Measurements from ENCODE around the gene THUMPD1. TPM values are rescaled to one million over a fixed set of nuclear protein-coding genes. Genes with fewer than 3 reads are reported as not detected.
"Not testable (repeated sequence)": the region's sequence is repeated elsewhere in the genome, so short reads cannot be mapped to it uniquely, and the experiment has no call there.

THUMPD1 gene
- total and polyA plus RNA-seq, 2 of the 8 experiments (the other 6 are each of a cell fraction or from before 2014, with no cell fraction given) = 31.6 to 49.4 TPM

- Histone ChIP-seq H3K4me1 (replicated peaks in 1 of 4; ENCODE audit: control insufficient read depth in 3 of 4, insufficient read depth in 4 of 4, low read length in 3 of 4) (no peaks in the 10 kb centered on the region), H2BK120ac (replicated peaks; ENCODE audit: low read depth, low read length) (no peak overlapping the region), H3K27me3 (replicated peaks in 1 of 4; ENCODE audit: control insufficient read depth in 3 of 4, extremely low read depth in 1 of 4, insufficient read depth in 3 of 4, low read length in 3 of 4) (no peaks in the 10 kb centered on the region), H3K79me1 (ENCODE audit: low read depth, low read length) (no peaks in the 10 kb centered on the region), H3K18ac (ENCODE audit: extremely low read depth, low read length) (no peak overlapping the region; the same call in 1 of the 2 replicates), H3K36me3 (ENCODE audit: control insufficient read depth in 2 of 4, insufficient read depth in 4 of 4, low read length in 3 of 4) (no peaks in the 10 kb centered on the region), H3K4me3 (ENCODE audit: extremely low read depth in 1 of 4, insufficient read depth in 2 of 4, low read depth in 3 of 4, low read length in 4 of 4) (no peak overlapping the region), H2BK20ac (ENCODE audit: low read length) (no peak overlapping the region), H3K14ac (ENCODE audit: insufficient read length) (no peak overlapping the region), H2BK5ac (ENCODE audit: low read depth, low read length) (no peak overlapping the region), H3K4ac (replicated peaks; ENCODE audit: insufficient read length, low read depth, low read length) (no peak overlapping the region), H3K9me3 (ENCODE audit: insufficient read depth in 2 of 2, low read depth in 1 of 2, low read length in 1 of 2) (no peaks in the 10 kb centered on the region), H4K5ac (ENCODE audit: insufficient read length, low read depth, low read length) (no peak overlapping the region), H2BK12ac (ENCODE audit: low read depth, low read length) (no peak overlapping the region), H2AFZ (ENCODE audit: low read length) (no peak overlapping the region), H2BK15ac (ENCODE audit: low read length) (no peak overlapping the region), H3K4me2 (ENCODE audit: insufficient read depth in 1 of 2, low read depth in 2 of 2, low read length in 2 of 2) (no peak overlapping the region), H4K8ac (ENCODE audit: extremely low read depth, insufficient read depth, low read length) (no peak overlapping the region), H3K56ac (replicated peaks; ENCODE audit: insufficient read length, low read depth, low read length) (no peak overlapping the region), H3K27ac (ENCODE audit: low read depth, low read length) (no peak overlapping the region; the same call in 1 of the 2 replicates), H3K9ac (replicated peaks in 1 of 4; ENCODE audit: extremely low read depth in 1 of 4, low read depth in 3 of 4, low read length in 3 of 4) (no peak overlapping the region), H4K20me1 (replicated peaks in 1 of 2; ENCODE audit: control insufficient read depth in 1 of 2, insufficient read depth in 2 of 2, low read length in 2 of 2) (peaks cover 0 to 2% of the 10 kb centered on the region in 2 experiments), H4K91ac (replicated peaks; ENCODE audit: insufficient read length, low read length) (no peak overlapping the region), H3K23ac (ENCODE audit: insufficient read length) (no peak overlapping the region), H3K79me2 (ENCODE audit: control insufficient read depth in 1 of 2, insufficient read depth in 2 of 2, low read length in 2 of 2) (no peaks in the 10 kb centered on the region), H2AK5ac (ENCODE audit: low read depth, low read length) (no peak overlapping the region), H3K23me2 (ENCODE audit: low read depth, low read length) (no peaks in the 10 kb centered on the region)
- no peak for DNase-seq (ENCODE audit: low read depth in 1 of 2, low spot score in 2 of 2)
- WGBS, 2 experiments (ENCODE audit: extremely low coverage in 1 of 2, insufficient coverage in 1 of 2, insufficient read length in 1 of 2, insufficient replicate concordance in 2 of 2, low coverage in 1 of 2, low lambda C conversion rate in 2 of 2, missing lambda C conversion rate in 1 of 2) = 88% methylated on average over 2 of the region's 2 CpGs; no CpG with 5 or more reads in 1 of the 2 experiments
- POLR2A ChIA-PET (ENCODE audit: partially characterized antibody) = no interaction called here
- FAIRE-seq = no peak
- no peak for TF ChIP-seq GTF2F1 (IDR thresholded peaks at IDR 0.05; ENCODE audit: borderline replicate concordance, low read depth, low read length)
- CTCF ChIA-PET (ENCODE audit: partially characterized antibody) = interaction anchor here (0.9 to 2.5 kb wide), 5 partner anchors 12 to 323 kb away, joined by 3 to 13 read pairs (median 5); no protein-coding TSS in a partner anchor
These were observed 34.2 kb downstream of the THUMPD1 start for GRCh38 chr16:20707461-20707860.

GRCh38 chr16:20705972-20706371 lies 35.6 kb downstream of the THUMPD1 start:
- H2BK5ac ChIP-seq (ENCODE audit: low read depth, low read length); H2BK120ac ChIP-seq (replicated peaks; ENCODE audit: low read depth, low read length); H3K9me3 ChIP-seq (ENCODE audit: insufficient read depth in 2 of 2, low read depth in 1 of 2, low read length in 1 of 2); H3K79me1 ChIP-seq (ENCODE audit: low read depth, low read length); H4K5ac ChIP-seq (ENCODE audit: insufficient read length, low read depth, low read length); H2AK5ac ChIP-seq (ENCODE audit: low read depth, low read length); H3K23ac ChIP-seq (ENCODE audit: insufficient read length); H3K27me3 ChIP-seq (replicated peaks in 1 of 4; ENCODE audit: control insufficient read depth in 3 of 4, extremely low read depth in 1 of 4, insufficient read depth in 3 of 4, low read length in 3 of 4); H3K4me1 ChIP-seq (replicated peaks in 1 of 4; ENCODE audit: control insufficient read depth in 3 of 4, insufficient read depth in 4 of 4, low read length in 3 of 4); H4K8ac ChIP-seq (ENCODE audit: extremely low read depth, insufficient read depth, low read length); H3K79me2 ChIP-seq (ENCODE audit: control insufficient read depth in 1 of 2, insufficient read depth in 2 of 2, low read length in 2 of 2); H3K23me2 ChIP-seq (ENCODE audit: low read depth, low read length); H3K4me3 ChIP-seq (ENCODE audit: extremely low read depth in 1 of 4, insufficient read depth in 2 of 4, low read depth in 3 of 4, low read length in 4 of 4); H3K14ac ChIP-seq (ENCODE audit: insufficient read length); H3K27ac ChIP-seq (ENCODE audit: low read depth, low read length); H2BK12ac ChIP-seq (ENCODE audit: low read depth, low read length); H4K20me1 ChIP-seq (replicated peaks in 1 of 2; ENCODE audit: control insufficient read depth in 1 of 2, insufficient read depth in 2 of 2, low read length in 2 of 2); H2BK20ac ChIP-seq (ENCODE audit: low read length); H3K4ac ChIP-seq (replicated peaks; ENCODE audit: insufficient read length, low read depth, low read length); H4K91ac ChIP-seq (replicated peaks; ENCODE audit: insufficient read length, low read length); H2BK15ac ChIP-seq (ENCODE audit: low read length); H3K4me2 ChIP-seq (ENCODE audit: insufficient read depth in 1 of 2, low read depth in 2 of 2, low read length in 2 of 2); H3K36me3 ChIP-seq (ENCODE audit: control insufficient read depth in 2 of 4, insufficient read depth in 4 of 4, low read length in 3 of 4); H3K9ac ChIP-seq (replicated peaks in 1 of 4; ENCODE audit: extremely low read depth in 1 of 4, low read depth in 3 of 4, low read length in 3 of 4); H2AFZ ChIP-seq (ENCODE audit: low read length); FAIRE-seq; H3K18ac ChIP-seq (ENCODE audit: extremely low read depth, low read length); DNase-seq (ENCODE audit: low read depth in 1 of 2, low spot score in 2 of 2); H3K56ac ChIP-seq (replicated peaks; ENCODE audit: insufficient read length, low read depth, low read length): not testable (repeated sequence)
- CTCF ChIA-PET (ENCODE audit: partially characterized antibody) = interaction anchor here (0.7 kb wide), 1 partner anchor 78 kb away, joined by 4 read pairs; no protein-coding TSS in a partner anchor
- POLR2A ChIA-PET (ENCODE audit: partially characterized antibody) = interaction anchor here (0.7 kb wide), 1 partner anchor 544 kb away, joined by 3 read pairs; no protein-coding TSS in a partner anchor
- 86% methylated on average over 1 of the region's 1 CpG; no CpG with 5 or more reads in 1 of the 2 experiments for WGBS, 2 experiments (ENCODE audit: extremely low coverage in 1 of 2, insufficient coverage in 1 of 2, insufficient read length in 1 of 2, insufficient replicate concordance in 2 of 2, low coverage in 1 of 2, low lambda C conversion rate in 2 of 2, missing lambda C conversion rate in 1 of 2)
